Skeletal muscle satellite cell (primary cell): ENCODE data around the gene LRCH2.

Experiments used
- H3K27me3 ChIP-seq: 2 replicates; pipeline ENCODE4 v1.7.0; 2013; ENCODE audit warnings: low read length; ENCODE audit not compliant: control insufficient read depth, insufficient read depth
- H3K36me3 ChIP-seq: 2 replicates; pipeline ENCODE4 v1.7.0; 2013; ENCODE audit warnings: mild to moderate bottlenecking, control low read depth, low read length; ENCODE audit not compliant: insufficient read depth
- H3K4me1 ChIP-seq: 2 replicates; pipeline ENCODE4 v1.7.0; 2013; ENCODE audit warnings: low read length; ENCODE audit not compliant: control insufficient read depth, insufficient read depth
- H3K4me2 ChIP-seq: 2 replicates; pipeline ENCODE4 v1.7.0; 2013; ENCODE audit warnings: mild to moderate bottlenecking, low read length
- H3K4me3 ChIP-seq: 2 replicates; pipeline ENCODE4 v1.7.0; 2013; ENCODE audit warnings: low read length
- H3K9ac ChIP-seq: 2 replicates; pipeline ENCODE4 v1.7.0; 2013; ENCODE audit warnings: mild to moderate bottlenecking, low read depth, low read length, moderate library complexity
- H3K9me3 ChIP-seq: replicated peaks from 2 replicates; pipeline ENCODE4 v1.7.0; 2013; ENCODE audit warnings: mild to moderate bottlenecking, control low read depth, low read length

The LRCH2 gene

DNA sequence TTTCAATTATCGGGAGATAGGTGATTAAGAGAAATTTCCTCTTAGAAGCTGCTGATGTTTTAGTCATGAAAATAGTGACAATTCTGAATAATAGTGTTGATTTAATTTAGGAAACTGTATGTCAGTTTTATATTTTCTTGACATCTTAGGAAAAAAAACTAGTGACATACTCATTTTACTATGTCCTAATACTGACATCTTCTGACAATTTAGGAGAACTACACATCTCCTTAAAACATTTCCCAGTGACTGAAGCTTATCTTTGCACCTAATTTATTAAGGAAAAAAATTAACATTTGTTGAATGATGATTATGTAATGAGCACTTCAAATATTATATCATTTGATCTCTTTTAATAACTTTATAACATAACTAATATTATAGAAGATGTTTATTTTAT is 86.7 kb downstream of the LRCH2 start:
- Histone ChIP-seq H3K9ac (no peak overlapping the region), H3K4me1 (no peaks in the 10 kb centered on the region), H3K27me3 (peaks cover 10% of the 10 kb centered on the region)

DNA sequence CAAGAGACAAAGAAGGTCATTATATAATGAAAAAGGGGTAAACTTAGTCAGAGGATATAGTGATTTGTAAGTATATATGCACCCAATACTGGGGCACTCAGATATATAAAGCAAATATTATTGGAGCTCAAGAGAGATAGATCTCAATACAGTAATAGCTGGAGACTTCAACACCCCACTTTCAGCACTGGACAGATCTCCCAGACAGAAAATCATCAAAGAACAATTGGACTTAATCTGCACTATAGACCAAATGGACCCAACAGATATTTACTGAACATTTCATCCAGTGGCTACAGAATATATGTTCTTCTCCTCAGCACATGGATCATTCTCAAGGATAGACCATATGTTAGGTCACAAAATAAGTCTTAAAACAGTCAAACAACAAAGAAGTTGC is 91.8 kb downstream of the LRCH2 start:
- Histone ChIP-seq H3K27me3 (peaks cover 5% of the 10 kb centered on the region), H3K4me3 (no peak overlapping the region), H3K9ac (no peak overlapping the region), H3K36me3 (no peaks in the 10 kb centered on the region), H3K4me2 (no peak overlapping the region), H3K4me1 (no peaks in the 10 kb centered on the region), H3K9me3 (peaks cover 5% of the 10 kb centered on the region)

More for the DNA sequence above, 86.7 kb downstream of the LRCH2 start:
- H3K4me3 ChIP-seq, result no peak overlapping the region
- no peaks in the 10 kb centered on the region for H3K36me3 ChIP-seq
- H3K4me2 ChIP-seq, result no peak overlapping the region
- no peaks in the 10 kb centered on the region for H3K9me3 ChIP-seq

DNA sequence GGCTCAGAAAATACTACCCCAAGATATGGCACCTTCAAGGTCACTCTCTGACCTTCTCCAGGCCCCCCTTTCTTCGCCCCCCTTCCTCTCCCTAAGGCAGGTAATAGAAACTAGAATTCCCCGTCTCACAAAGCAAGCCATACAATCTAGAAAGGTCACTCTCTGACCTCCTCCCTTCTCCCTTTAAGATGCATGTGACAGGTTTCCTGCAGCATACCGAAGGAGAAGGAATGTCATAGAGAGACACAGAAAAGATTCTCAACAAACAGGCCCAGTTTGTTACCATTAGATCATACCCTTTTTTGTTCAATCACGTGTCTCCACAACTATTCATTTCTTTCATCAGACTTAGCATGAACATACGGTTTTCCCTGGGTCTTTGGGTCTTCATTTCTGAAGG is 95.9 kb downstream of the LRCH2 start:
- H3K4me1 ChIP-seq, result no peaks in the 10 kb centered on the region
- no peak overlapping the region for H3K4me3 ChIP-seq
- H3K9ac ChIP-seq, result no peak overlapping the region
- H3K36me3 ChIP-seq, result no peaks in the 10 kb centered on the region
- H3K9me3 ChIP-seq, result peaks cover 5% of the 10 kb centered on the region
- no peaks in the 10 kb centered on the region for H3K27me3 ChIP-seq
- H3K4me2 ChIP-seq, result no peak overlapping the region

DNA sequence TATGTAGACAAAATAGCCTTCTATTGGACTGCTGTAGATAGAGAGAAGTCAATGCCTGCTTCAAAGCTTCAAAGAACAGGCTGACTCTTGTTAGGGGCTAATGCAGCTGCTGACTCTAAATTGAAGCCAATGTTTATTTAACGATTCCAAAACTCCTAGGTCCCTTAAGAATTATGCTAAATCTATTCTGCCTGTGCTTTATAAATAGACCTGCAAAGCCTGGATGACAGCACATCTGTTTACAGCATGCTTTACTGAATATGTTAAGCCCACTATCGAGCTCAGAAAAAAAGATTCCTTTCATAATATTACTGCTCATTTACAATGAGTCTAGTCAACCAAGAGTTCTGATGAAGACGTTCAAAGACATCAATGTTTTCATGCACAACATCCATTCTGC is 99.5 kb downstream of the LRCH2 start:
- H3K27me3 ChIP-seq, result no peaks in the 10 kb centered on the region
- H3K4me1 ChIP-seq, result no peaks in the 10 kb centered on the region
- no peak overlapping the region for H3K9ac ChIP-seq
- no peaks in the 10 kb centered on the region for H3K9me3 ChIP-seq
- no peak overlapping the region for H3K4me2 ChIP-seq
- no peak overlapping the region for H3K4me3 ChIP-seq
- no peaks in the 10 kb centered on the region for H3K36me3 ChIP-seq

DNA sequence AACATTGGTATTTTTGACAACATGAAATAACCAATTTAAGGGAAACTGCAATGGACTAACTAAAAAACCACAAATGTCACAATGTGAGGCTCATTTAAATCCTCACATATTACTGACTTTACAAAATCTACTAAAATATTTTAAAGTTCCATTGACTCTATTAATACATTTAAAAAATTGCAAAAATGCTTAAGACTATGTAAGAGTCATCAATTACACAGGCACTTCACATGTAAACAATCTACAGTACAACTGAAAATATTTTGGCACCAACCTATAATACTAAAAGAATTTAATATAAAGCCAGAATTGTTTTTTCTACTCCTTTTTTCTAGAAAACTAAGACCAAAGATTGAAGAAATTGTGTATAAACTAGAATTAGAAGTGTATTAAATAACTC is 121.5 kb downstream of the LRCH2 start:
- H3K9ac ChIP-seq, result no peak overlapping the region
- no peak overlapping the region for H3K4me2 ChIP-seq
- no peak overlapping the region for H3K4me3 ChIP-seq
- H3K4me1 ChIP-seq, result no peaks in the 10 kb centered on the region
- H3K9me3 ChIP-seq, result no peaks in the 10 kb centered on the region
- H3K36me3 ChIP-seq, result no peaks in the 10 kb centered on the region
- no peaks in the 10 kb centered on the region for H3K27me3 ChIP-seq

DNA sequence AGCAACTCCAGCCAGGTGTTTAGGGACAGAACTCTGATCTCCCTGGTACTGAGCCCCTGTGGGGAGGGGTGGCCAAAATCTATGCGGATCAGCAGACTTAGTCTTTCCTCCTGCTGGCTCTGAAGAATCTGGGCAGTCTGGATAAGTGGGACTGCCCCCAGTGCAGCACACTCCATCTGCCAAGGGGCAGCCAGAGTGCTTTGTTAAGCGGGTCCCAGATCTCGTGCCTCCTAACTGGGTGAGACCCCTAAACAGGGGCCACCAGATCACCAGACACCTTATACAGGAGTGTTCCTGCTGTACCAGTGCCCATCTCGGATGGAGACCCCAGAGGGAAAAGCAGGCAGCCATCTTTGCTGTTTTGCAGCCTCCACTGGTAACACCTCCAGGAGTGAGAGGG is 135.0 kb downstream of the LRCH2 start:
- Histone ChIP-seq H3K9me3 (no peaks in the 10 kb centered on the region), H3K4me2 (no peak overlapping the region), H3K36me3 (no peaks in the 10 kb centered on the region), H3K4me1 (no peaks in the 10 kb centered on the region), H3K4me3 (no peak overlapping the region), H3K27me3 (no peaks in the 10 kb centered on the region), H3K9ac (no peak overlapping the region)

DNA sequence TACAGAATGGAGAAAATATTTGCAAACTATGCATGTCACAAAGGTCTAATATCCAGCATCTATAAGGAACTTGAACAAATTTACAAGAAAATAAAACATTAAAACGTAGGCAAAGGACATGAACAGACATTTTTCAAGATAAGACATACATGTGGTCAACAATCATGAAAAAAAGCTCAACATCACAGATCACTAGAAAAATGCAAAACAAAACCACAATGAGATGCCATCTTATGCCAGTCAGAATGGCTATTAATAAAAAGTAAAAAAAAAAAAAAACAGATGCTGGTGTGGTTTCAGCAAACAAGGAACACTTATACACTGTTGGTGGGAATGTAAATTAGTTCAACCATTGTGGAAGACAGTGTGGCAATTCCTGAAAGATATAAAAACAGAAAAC is 140.7 kb downstream of the LRCH2 start:
- H3K27me3 ChIP-seq, result peaks cover 2% of the 10 kb centered on the region
- H3K36me3 ChIP-seq, result no peaks in the 10 kb centered on the region
- no peak overlapping the region for H3K4me2 ChIP-seq
- H3K4me3 ChIP-seq, result no peak overlapping the region
- no peak overlapping the region for H3K9ac ChIP-seq
- H3K4me1 ChIP-seq, result no peaks in the 10 kb centered on the region
- H3K9me3 ChIP-seq, result no peaks in the 10 kb centered on the region

DNA sequence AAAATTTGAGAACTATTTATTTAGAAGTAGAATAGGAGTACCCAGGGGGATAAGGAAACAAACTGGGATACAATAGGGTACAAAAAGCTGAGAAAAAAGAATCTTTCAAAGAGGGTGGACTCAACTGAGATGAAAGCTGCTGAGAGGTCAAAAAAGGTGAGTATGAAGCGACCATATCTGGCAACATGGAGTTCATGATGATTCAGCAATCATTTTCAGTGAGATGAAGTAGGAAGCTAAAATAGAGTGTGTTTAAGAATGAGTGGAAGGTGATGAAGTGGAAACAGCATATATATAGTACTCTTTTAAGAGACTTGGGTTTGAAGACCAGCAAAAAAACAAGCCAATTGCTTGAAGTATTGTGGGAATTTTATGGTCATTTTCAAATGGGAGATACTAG is 144.5 kb downstream of the LRCH2 start:
- Histone ChIP-seq H3K4me1 (no peaks in the 10 kb centered on the region), H3K4me3 (no peak overlapping the region), H3K36me3 (no peaks in the 10 kb centered on the region), H3K9me3 (no peaks in the 10 kb centered on the region), H3K4me2 (no peak overlapping the region), H3K9ac (no peak overlapping the region), H3K27me3 (peaks cover 5% of the 10 kb centered on the region)

DNA sequence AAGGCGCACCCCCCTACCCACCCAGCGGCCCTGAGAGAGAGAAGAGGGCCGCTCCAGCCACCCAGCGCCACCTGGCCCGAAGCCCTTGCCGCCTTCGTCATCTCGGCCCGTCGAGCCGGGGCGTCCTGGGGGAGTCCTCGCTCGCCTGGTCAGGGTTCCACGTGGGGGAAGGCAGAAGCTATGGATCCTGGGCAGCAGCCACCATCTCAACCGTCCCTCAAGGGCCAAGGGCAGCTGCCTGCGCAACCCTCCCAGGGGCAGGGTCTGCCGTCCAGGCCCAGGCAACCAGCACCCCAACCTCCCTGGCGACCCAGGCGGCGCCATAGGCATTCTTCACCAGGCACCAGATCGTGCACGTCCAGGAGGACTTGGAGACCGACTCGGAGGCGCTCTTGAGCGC is 165.0 kb downstream of the LRCH2 start:
- Histone ChIP-seq H3K27me3 (peaks cover 11% of the 10 kb centered on the region), H3K9ac (no peak overlapping the region), H3K4me2 (no peak overlapping the region), H3K36me3 (no peaks in the 10 kb centered on the region), H3K4me1 (peaks cover 4% of the 10 kb centered on the region), H3K9me3 (no peaks in the 10 kb centered on the region), H3K4me3 (no peak overlapping the region)

DNA sequence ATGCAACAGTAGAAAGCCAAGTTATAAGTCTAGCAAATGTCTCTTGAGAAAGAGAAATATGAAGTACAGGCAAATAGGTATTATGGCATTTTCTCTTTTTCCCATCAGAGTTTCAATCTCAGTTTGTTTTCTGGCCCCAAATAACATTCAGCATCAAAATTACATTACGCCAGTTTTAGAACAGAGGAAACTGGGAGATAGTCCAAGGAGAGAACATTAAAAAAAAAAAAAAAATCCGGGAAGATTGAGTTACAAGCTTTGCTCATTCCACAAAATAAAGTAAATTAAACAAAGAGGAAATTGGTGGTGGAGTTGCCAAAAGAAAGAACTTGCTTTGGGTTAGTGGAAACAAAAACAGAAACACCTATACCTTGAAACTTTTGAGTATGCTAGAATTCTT is 166.1 kb downstream of the LRCH2 start:
- Histone ChIP-seq H3K4me1 (peaks cover 4% of the 10 kb centered on the region), H3K4me2 (no peak overlapping the region), H3K36me3 (no peaks in the 10 kb centered on the region), H3K27me3 (peaks cover 12% of the 10 kb centered on the region), H3K9ac (no peak overlapping the region), H3K9me3 (no peaks in the 10 kb centered on the region), H3K4me3 (no peak overlapping the region)

DNA sequence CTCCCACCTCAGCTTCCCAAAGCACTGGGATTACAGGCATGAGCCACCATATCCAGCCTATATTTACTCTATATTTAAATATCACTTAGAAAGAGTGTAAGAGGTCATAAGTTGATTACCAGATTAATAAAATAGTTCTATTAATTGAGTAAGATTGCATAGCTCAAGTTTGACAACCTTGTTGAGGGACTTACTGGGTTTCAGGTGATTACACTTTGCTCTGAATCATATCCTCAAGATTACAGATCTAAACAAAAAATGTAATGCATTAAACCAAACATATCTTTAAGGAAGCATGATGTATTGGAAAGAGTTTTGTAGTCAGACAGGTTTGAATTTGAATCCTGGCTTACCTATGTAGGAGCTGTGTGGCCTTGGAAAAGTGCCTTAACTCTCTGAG is 168.6 kb downstream of the LRCH2 start:
- peaks cover 10% of the 10 kb centered on the region for H3K27me3 ChIP-seq
- no peak overlapping the region for H3K4me3 ChIP-seq
- no peak overlapping the region for H3K4me2 ChIP-seq
- no peaks in the 10 kb centered on the region for H3K36me3 ChIP-seq
- no peak overlapping the region for H3K9ac ChIP-seq
- peaks cover 4% of the 10 kb centered on the region for H3K4me1 ChIP-seq
- no peaks in the 10 kb centered on the region for H3K9me3 ChIP-seq
